HG02973 (cell line): ENCODE results near the gene ZC3HAV1.
"Not testable (repeated sequence)": the region's sequence is repeated elsewhere in the genome, so short reads cannot be mapped to it uniquely, and the experiment has no call there.

Experiments used
- ATAC-seq: cut with Tn5 transposase; IDR thresholded peaks from one replicate; pipeline ENCODE4 v1.9.1; 2021; ENCODE audit warnings: moderate library complexity; ENCODE audit not compliant: unreplicated experiment

The ZC3HAV1 gene

DNA sequence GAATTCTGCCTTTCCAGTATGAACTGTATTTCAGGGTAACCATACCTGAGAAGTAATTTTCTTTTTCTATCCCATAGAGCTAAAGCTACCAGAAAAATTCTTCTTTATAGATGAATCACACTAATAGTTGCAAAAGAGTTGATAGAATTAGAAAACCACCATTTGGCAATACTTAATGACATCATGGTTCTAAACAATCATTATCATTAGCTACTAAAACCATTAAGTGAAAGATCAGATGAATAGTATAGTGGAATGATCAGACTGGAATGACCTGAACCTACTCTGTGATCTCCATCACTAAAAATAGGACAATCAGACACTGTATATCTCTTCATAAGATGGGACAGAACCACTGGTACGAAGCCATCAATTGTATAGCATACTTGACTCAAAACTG, 53.8 kb downstream of the ZC3HAV1 start:
- ATAC-seq, result no peak

- not testable (repeated sequence) for ATAC-seq
Measured at GRCh38 chr7:139054656-139055055, 54.9 kb downstream of the ZC3HAV1 start.

GRCh38 chr7:139054101-139054500, 55.4 kb downstream of the ZC3HAV1 start:
- ATAC-seq, result no peak

DNA sequence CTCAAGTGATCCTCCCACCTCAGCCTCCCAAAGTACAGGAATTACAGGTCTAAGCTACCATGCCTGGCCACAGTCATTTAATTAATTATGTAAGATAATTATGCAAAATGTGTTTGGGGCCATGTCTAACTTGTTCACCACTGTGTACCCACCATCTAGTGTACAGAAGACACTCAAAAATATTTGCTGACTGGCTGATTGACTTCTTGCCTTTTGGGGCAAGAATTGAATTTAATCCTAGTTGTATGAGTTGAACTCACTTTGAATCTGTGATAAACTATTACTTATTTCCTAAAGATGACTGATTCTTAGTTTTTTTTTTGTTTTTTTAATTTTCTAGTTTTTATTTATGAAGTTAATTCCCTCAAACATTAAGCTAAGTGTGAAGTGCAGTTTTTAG, 57.9 kb downstream of the ZC3HAV1 start:
- no peak for ATAC-seq

DNA sequence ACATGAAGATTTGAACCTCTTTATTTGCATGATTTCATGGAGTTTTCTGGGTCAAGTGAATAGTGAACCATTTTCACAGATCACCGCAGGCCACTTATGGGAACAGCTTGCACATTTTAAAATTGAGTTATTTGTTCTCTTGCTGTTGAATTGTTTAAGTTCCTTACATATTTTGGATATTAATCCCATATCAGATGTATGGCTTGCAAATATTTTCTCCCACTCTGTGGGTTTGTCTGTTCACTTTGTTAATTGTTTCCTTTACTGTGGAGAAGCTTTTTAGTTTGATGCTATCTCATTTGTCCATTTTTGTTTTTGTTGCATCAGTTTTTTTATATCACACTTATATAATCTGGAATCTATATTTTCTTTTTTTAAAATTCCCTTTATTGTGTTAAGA, 59.6 kb downstream of the ZC3HAV1 start:
- ATAC-seq, result no peak

DNA sequence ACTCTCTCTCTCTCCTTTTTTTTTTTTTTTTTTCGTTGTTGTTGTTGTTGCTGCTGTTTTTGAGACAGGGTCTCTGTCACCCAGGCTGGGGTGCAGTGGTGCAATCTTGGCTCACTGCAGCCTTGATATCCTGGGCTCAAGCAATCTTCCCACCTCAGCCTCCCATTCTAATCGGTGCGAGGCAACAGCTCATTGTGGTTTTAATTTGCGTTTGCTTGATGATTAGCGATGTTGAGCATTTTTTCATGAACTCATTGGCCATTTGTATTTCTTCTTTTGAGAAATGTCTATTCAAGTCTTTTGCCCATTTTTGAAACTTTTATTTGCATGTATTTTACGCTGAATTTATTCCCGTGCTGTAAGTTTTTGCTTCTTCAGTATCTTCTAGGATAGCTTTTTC, 60.4 kb downstream of the ZC3HAV1 start:
- no peak for ATAC-seq

GRCh38 chr7:139047970-139048369, 61.5 kb downstream of the ZC3HAV1 start:
- no peak for ATAC-seq

DNA sequence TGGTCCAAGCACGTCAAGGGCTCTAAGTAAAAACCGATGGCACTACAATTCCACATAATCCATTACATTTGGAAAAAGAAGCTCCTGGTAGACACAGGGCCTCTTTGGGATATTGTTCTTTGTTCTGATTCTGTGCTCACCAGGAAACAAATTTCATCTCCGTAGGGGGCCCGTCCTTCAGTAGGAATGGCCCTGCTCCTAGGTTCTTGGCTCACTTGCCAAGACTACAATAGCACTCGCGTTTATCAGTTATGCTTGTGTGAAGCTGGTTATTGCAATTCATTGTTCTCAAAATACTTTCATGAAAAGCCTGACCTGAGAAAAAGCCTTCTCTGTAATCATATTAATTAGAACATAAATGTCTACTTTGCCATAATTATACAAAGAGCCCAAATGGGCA, 63.4 kb downstream of the ZC3HAV1 start:
- ATAC-seq, result no peak

- no peak for ATAC-seq
Measured at GRCh38 chr7:139044813-139045794, 64.4 kb downstream of the ZC3HAV1 start.

DNA sequence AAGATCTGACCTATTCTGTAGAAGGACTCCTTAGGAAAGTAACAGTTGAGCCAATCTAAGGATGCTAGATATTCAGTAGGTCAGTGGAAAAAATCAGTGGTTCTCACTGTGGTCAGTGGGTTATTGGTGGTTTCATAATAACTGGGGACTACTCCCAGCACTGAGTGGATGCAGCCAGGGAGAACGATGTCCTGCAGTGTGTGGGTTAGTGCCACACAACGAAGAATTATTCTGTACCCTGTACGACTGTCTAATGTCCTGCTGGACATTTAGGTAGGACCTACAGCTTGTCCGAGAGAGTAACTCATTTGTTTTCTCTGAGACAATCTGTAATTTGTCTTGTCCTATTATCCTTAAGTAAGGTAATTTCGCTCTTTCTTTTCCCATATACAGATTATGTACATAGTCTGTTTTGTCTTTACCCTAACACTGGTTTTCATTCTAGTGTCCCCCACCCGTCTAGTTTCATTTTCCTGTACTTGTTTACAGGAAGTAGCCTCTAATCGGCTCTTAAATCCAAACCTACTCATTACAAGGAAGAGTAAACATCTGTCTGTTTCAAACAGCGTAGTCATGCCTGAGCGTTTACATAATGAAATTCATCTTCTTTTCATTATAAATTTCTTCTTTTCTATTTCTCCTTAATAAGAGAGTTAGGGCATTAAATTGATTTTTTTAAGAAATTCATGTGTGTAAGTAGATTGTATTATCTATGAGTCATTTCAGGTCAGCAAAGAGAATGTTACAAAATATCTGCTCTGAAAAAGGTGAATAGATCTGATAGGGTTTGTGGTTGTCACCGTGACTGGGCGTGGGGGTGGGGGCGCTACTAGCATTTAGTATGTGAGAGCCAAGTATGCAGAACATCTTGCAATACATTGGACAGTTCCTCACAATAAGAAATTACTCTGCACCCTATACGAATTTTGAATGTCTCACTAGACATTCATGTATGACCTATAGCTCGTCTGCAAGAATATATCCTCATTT, 65.4 kb downstream of the ZC3HAV1 start:
- ATAC-seq, result peak; percentile 45

DNA sequence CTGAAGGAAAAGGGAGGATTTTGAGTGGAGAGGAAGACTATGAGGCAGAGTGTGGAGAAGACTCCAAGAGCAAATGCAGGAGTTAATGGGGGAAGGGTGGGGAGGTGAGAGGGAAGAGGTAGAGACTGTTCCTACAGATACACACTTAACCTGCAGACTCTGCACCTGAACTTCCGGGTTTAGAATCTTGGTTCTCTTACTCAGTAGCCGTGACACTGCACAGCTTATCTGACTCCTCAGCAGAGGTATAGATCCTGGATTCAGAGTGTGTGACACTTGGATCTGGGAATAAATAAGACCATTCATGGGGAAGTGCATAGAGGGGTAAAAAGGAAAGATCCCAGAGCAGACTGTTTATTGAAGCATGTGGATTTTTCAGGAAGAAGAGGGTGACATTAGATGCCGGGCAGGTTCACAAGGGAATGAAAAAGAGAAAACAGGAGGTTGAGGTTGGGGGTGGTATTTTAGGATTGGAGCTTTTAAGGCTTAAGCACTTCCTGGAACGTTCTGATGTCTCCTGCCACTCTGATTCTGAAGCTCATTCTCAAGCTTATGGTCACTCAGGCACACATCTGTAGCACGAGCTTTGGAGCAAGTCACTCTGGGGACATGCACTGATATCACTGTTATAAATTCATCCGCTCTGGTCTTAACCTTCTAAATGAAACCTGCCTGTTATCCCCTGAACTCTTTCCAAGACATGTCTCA, 68.0 kb downstream of the ZC3HAV1 start:
- no peak for ATAC-seq

GRCh38 chr7:139038691-139039090, 70.8 kb downstream of the ZC3HAV1 start:
- no peak for ATAC-seq

- no peak for ATAC-seq
Measured at GRCh38 chr7:139036901-139037300, 72.6 kb downstream of the ZC3HAV1 start.

- peak; percentile 74 for ATAC-seq
Measured at GRCh38 chr7:139035586-139036353, 73.8 kb downstream of the ZC3HAV1 start, which contains the start of gene ZC3HAV1L. TSS of gene ZC3HAV1L (minus strand) at chr7:139036042. CDS start at chr7:139036017, 25 bp downstream.

DNA sequence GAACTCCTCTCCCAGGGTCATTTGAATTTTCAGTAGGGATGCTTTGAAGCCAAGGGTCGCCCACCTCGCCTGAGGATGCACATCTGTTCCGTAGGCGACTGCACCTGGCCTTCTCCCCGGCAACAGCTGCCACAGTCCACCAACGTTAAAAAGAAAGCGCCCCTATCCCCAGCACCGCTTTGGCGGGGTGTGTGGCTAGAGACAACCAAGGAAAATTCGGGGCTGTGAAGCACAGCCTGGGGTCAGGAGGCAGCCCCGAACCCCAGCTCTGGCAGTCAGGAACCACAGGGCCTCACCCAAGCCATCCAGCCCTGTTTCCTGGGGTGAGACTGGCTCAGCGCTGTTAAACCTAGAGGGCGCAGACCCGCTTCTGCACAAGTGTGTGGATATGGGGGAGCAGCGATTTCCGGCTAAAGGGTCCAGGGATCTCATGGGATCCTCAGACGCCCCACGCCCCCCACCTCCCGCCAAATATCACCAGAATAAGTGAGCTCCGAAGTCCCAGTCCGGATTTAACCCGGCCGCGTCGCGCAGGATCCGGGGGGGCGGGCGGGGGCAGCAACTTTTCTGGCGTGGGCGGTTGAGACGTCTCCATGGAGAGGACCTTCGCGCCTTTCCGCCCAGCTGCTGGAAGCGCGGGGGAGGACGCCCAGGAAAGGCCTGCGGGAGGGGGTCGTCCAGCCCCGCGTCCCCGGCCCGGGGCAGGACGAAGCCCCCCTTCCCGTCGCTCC, 74.5 kb downstream of the ZC3HAV1 start:
- ATAC-seq, result peak; percentile 27

DNA sequence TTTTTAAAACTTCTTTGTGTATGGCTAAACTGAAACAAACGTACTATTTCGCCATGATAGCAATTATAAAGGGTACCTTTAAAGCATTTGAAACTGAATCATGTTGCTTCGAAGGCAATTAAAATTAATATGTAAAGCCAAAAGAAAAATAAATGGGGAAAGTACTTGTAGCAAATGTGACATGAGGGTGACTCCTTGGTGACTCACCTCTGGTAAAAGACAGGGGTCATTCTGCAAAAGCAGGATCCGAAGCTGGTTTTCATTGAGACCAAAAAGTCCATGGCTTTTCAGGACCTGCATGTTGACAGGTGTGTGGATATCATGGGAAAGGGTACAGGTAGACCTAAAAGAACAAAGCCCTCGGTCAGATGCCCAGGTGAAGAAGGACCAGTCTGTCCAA, 75.2 kb downstream of the ZC3HAV1 start:
- no peak for ATAC-seq

DNA sequence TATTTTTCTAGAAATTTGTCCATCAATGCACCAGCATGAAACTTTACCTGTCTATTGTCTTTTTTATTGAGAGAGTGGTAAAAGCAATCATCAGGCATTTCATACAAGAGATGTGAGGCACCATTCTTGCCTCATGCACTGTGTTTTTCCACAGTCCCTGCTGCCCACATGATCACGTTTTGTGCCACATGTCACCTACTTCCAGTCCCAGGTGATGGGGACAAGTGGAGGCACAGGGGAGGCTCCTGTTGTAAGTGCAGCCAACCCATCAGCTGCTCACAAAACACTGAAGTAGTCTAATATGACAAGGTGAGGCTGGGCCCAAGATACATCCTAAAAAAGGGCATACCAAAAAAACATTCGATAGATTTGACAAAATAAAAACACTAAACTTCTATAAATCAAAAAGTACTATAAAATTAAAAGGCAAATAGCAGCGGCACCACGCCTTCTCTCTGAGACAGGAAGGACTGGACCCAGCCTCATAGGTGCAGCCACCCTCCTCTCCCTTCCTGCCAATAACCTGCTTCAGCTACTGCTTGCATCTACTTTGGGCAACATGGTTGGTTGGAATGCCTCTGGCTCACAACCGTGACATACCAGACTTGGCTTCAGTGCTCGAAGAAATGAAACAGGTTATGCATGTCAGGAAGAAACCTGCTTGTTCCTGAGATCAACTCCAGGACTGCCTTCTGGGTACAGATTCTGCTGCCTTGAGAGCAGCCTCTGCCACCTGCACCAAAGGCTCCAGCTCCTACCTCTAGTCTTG, 76.0 kb downstream of the ZC3HAV1 start:
- no peak for ATAC-seq

DNA sequence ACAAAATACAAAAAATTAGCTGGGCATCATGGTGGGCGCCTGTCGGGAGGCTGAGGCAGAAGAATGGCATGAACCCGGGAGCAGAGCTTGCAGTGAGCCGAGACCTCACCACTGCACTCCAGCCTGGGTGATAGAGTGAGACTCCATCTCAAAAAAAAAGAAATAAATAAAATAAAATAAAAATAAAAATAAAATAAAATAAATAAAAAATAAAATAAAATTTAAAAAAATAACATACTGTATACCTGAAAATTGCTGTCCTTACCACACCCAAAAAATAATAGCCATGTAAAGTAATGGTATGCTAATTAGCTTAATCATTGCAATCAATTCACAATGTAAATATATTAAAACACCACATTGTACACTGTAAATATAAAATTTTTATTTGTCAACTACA, 77.0 kb downstream of the ZC3HAV1 start:
- no peak for ATAC-seq

- ATAC-seq, result no peak
Measured at GRCh38 chr7:139029353-139029752, 80.2 kb downstream of the ZC3HAV1 start.
